ENCODE data around the gene SCFD2. TPM values are rescaled to one million over a fixed set of nuclear protein-coding genes. Genes with fewer than 3 reads are reported as not detected.
"Not testable (repeated sequence)": the region's sequence is repeated elsewhere in the genome, so short reads cannot be mapped to it uniquely, and the experiment has no call there.

Gene SCFD2
- total RNA-seq, 3 donors from 2014 or later: 22.8 to 33.8 (median 25.0) TPM

DNA sequence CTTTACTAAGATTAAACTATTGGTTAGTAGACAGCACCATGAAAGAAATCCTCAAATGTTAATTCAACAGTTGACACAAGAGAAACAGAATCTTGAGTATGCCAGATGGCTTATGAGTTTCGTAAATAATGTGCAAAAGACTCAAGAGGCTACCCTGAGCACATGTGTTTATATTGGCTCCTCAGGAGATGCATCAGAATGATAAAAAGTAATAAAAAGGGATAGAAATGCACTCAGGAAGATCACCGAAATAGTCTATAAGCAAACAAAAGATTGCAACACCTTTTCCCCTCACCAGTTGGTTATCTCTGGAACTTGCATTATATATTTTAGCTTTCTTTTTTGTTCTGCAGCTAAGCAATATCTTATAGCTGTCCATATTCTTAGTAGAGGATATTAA is 84.4 kb downstream of the SCFD2 start:
- Histone ChIP-seq H3K9me3 (no peaks in the 10 kb centered on the region), H3K36me3 (no peaks in the 10 kb centered on the region), H3K27me3 (no peaks in the 10 kb centered on the region), H3K4me1 (no peaks in the 10 kb centered on the region), H3K4me3 (no peak overlapping the region), H3K27ac (no peak overlapping the region)
- TF ChIP-seq, protein P1, sequence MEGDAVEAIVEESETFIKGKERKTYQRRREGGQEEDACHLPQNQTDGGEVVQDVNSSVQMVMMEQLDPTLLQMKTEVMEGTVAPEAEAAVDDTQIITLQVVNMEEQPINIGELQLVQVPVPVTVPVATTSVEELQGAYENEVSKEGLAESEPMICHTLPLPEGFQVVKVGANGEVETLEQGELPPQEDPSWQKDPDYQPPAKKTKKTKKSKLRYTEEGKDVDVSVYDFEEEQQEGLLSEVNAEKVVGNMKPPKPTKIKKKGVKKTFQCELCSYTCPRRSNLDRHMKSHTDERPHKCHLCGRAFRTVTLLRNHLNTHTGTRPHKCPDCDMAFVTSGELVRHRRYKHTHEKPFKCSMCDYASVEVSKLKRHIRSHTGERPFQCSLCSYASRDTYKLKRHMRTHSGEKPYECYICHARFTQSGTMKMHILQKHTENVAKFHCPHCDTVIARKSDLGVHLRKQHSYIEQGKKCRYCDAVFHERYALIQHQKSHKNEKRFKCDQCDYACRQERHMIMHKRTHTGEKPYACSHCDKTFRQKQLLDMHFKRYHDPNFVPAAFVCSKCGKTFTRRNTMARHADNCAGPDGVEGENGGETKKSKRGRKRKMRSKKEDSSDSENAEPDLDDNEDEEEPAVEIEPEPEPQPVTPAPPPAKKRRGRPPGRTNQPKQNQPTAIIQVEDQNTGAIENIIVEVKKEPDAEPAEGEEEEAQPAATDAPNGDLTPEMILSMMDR (IDR thresholded peaks at IDR 0.05): no peak
- TF ChIP-seq POLR2A (IDR thresholded peaks at IDR 0.05) (no peak), POLR2AphosphoS5 (IDR thresholded peaks at IDR 0.05) (no peak)
- DNase-seq (ENCODE audit: low spot score in 2 of 2): no peak
- intact Hi-C loops (cut with DNase I; ENCODE audit: low total_unique reads): no loop called here

DNA sequence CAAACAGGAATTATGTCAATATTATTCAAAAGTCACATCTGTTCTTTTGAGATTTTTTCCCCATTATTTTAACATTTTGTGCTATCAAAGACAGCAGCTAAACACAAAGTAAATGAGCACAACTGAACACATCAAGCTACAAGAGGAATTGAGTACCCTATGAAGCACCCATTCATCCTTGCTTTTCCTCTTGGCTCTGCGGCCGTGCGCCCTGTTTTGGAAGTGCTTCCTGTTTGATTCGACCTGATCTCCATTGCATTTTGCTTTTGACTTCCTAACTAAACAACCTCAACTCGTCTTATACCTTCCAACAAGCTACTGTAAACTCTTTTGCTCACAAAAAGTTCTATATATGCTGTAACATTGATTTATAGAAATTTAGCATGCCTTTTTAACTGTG is 85.0 kb downstream of the SCFD2 start:
- intact Hi-C loops (cut with DNase I; ENCODE audit: low total_unique reads): no loop called here
- DNase-seq (ENCODE audit: low spot score in 2 of 2): no peak
- no peak overlapping the region for H3K4me3 ChIP-seq
- no peak overlapping the region for H3K27ac ChIP-seq
- H3K4me1 ChIP-seq: no peaks in the 10 kb centered on the region
- TF ChIP-seq POLR2AphosphoS5 (IDR thresholded peaks at IDR 0.05) (no peak), POLR2A (IDR thresholded peaks at IDR 0.05) (no peak)
- TF ChIP-seq, protein P1 (IDR thresholded peaks at IDR 0.05): no peak
- no peaks in the 10 kb centered on the region for H3K27me3 ChIP-seq
- H3K36me3 ChIP-seq: no peaks in the 10 kb centered on the region
- no peaks in the 10 kb centered on the region for H3K9me3 ChIP-seq

DNA sequence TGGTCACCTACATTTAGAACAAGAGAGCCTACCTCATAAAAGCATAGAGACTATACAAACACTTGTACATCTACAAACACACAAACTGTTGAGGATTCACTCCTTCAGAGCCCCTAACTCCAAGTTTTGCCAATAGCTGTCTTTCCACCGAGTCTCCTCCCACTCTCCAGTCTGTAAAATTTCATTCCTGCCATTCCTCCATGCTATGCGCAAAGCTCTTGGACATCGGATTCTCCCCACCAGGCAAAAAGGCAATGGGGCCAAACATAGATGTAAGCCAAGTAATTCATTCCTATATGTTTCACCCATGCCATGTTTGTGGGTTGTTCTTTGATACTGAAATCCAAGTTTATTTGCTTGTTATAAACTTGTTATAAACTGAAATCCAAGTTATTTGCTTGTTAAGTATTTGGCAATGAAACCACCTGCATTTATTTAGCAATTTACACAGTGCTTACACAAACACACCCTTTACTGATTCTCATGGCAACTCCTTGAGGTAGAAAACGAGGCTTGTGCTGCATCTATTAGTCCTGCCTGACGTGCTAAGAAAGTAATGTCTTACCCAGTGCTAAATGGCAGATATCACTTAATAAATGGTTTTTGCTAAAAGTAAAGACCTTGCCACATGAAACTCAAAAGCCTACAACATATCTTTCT is 91.1 kb downstream of the SCFD2 start:
- Histone ChIP-seq H3K9me3 (no peaks in the 10 kb centered on the region), H3K4me3 (no peak overlapping the region), H3K4me1 (no peaks in the 10 kb centered on the region), H3K27me3 (no peaks in the 10 kb centered on the region), H3K27ac (no peak overlapping the region), H3K36me3 (no peaks in the 10 kb centered on the region)
- intact Hi-C loops (cut with DNase I; ENCODE audit: low total_unique reads): no loop called here
- no peak for TF ChIP-seq POLR2A (IDR thresholded peaks at IDR 0.05)
- TF ChIP-seq, protein P1 (IDR thresholded peaks at IDR 0.05): no peak
- TF ChIP-seq POLR2AphosphoS5 (IDR thresholded peaks at IDR 0.05): no peak
- DNase-seq (ENCODE audit: low spot score in 2 of 2): no peak

DNA sequence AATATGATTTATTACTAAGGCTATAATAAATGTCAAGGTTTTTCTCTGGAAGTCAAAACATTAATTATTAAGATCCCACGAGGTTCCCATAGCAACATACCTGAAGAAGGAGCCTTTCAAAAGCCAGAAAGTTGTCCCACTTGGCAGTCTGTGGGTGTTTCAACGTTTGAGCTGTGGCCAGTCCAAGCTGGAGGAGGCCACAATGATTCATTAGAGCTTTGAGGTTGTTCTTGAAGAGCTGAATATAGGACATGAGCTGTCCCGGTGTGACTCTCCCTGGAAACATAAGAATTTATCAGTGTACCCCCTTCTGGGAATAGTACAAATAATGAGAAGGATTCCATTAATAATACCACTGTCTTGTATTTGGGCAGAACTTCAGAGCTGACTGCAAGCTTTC is 92.1 kb downstream of the SCFD2 start:
- Histone ChIP-seq H3K27ac (no peak overlapping the region), H3K4me3 (no peak overlapping the region), H3K4me1 (no peaks in the 10 kb centered on the region), H3K36me3 (no peaks in the 10 kb centered on the region), H3K27me3 (no peaks in the 10 kb centered on the region), H3K9me3 (no peaks in the 10 kb centered on the region)
- TF ChIP-seq, protein P1 (IDR thresholded peaks at IDR 0.05): no peak
- no peak for TF ChIP-seq POLR2AphosphoS5 (IDR thresholded peaks at IDR 0.05)
- DNase-seq (ENCODE audit: low spot score in 2 of 2): no peak
- intact Hi-C loops (cut with DNase I; ENCODE audit: low total_unique reads): no loop called here

DNA sequence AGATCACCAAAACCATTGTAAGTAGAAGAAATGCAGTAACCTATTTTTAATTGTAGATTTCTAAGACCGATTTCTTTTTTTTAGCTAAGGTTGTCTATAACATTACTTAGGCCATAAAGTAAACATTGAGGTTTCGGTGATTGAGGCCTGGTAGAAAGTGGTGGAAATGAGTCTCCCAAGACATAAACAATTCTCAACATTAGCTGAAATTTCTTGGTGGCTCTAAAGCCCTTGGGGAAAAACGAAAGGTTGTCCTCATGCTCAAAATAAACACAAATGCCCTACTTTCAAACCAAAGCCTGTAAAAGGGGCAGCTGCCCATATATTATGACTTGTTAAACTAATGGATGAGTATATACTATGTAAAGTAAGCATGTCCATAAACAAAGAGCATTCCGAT is 98.8 kb downstream of the SCFD2 start:
- intact Hi-C loops (cut with DNase I; ENCODE audit: low total_unique reads): no loop called here
- Histone ChIP-seq H3K4me1 (no peaks in the 10 kb centered on the region), H3K4me3 (no peak overlapping the region), H3K9me3 (no peaks in the 10 kb centered on the region), H3K36me3 (no peaks in the 10 kb centered on the region), H3K27ac (no peak overlapping the region), H3K27me3 (no peaks in the 10 kb centered on the region)
- DNase-seq (ENCODE audit: low spot score in 2 of 2): no peak
- TF ChIP-seq, protein P1 (IDR thresholded peaks at IDR 0.05): no peak
- TF ChIP-seq POLR2A (IDR thresholded peaks at IDR 0.05): no peak
- no peak for TF ChIP-seq POLR2AphosphoS5 (IDR thresholded peaks at IDR 0.05)

DNA sequence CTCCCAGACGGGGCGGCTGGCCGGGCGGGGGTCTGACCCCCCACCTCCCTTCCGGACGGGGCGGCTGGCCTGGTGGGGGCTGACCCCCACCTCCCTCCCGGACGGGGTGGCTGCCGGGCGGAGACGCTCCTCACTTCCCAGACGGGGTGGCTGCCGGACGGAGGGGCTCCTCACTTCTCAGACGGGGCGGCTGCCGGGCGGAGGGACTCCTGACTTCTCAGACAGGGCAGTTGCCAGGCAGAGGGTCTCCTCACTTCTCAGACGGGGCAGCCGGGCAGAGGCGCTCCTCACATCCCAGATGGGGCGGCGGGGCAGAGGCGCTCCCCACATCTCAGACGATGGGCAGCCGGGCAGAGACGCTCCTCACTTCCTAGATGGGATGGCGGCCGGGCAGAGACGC is 109.9 kb downstream of the SCFD2 start:
- intact Hi-C loops (cut with DNase I; ENCODE audit: low total_unique reads); H3K4me3 ChIP-seq; H3K4me1 ChIP-seq; DNase-seq (ENCODE audit: low spot score in 2 of 2); H3K27me3 ChIP-seq; H3K36me3 ChIP-seq; H3K27ac ChIP-seq: not testable (repeated sequence)
- H3K9me3 ChIP-seq: peaks cover 0 to 11% of the 10 kb centered on the region in 2 donors
